ENCODE results near the gene ZBTB48. TPM values are rescaled to one million over a fixed set of nuclear protein-coding genes. Genes with fewer than 3 reads are reported as not detected.
"Not testable (repeated sequence)": the region's sequence is repeated elsewhere in the genome, so short reads cannot be mapped to it uniquely, and the experiment has no call there.

Gene ZBTB48
- total RNA-seq, 1 experiment from 2014 or later, result 13.4 TPM

GRCh38 chr1:6634371-6635052 lies 54.7 kb downstream of the ZBTB48 start:
- no peaks in the 10 kb centered on the region for H3K9me3 ChIP-seq (replicated peaks)
- H3K4me1 ChIP-seq (replicated peaks), result no peaks in the 10 kb centered on the region
- H3K4me3 ChIP-seq, result no peak overlapping the region
- DNase-seq (ENCODE audit: low read depth in 1 of 2, low spot score in 2 of 2), result peak in 1 of 2 experiments; percentile 61
- H3K27ac ChIP-seq, result no peak overlapping the region
- no peaks in the 10 kb centered on the region for H3K27me3 ChIP-seq (replicated peaks)
- H3K36me3 ChIP-seq, result peaks cover 90% of the 10 kb centered on the region

GRCh38 chr1:6635161-6635909 lies 55.5 kb downstream of the ZBTB48 start:
- Histone ChIP-seq H3K27ac (no peak overlapping the region), H3K4me3 (no peak overlapping the region), H3K4me1 (replicated peaks) (no peaks in the 10 kb centered on the region), H3K27me3 (replicated peaks) (no peaks in the 10 kb centered on the region), H3K9me3 (replicated peaks) (no peaks in the 10 kb centered on the region), H3K36me3 (peaks cover 89% of the 10 kb centered on the region)
- no peak for DNase-seq (ENCODE audit: low read depth in 1 of 2, low spot score in 2 of 2)

- Histone ChIP-seq H3K4me3 (no peak overlapping the region), H3K36me3 (peaks cover 87% of the 10 kb centered on the region), H3K27ac (no peak overlapping the region), H3K27me3 (replicated peaks) (no peaks in the 10 kb centered on the region), H3K4me1 (replicated peaks) (no peaks in the 10 kb centered on the region), H3K9me3 (replicated peaks) (no peaks in the 10 kb centered on the region)
- DNase-seq (ENCODE audit: low read depth in 1 of 2, low spot score in 2 of 2), result no peak
Observed at GRCh38 chr1:6635910-6636760, 56.3 kb downstream of the ZBTB48 start.

GRCh38 chr1:6636778-6637177 lies 57.0 kb downstream of the ZBTB48 start:
- peaks cover 87% of the 10 kb centered on the region for H3K36me3 ChIP-seq
- not testable (repeated sequence) for DNase-seq (ENCODE audit: low read depth in 1 of 2, low spot score in 2 of 2); H3K27ac ChIP-seq; H3K27me3 ChIP-seq (replicated peaks); H3K9me3 ChIP-seq (replicated peaks); H3K4me1 ChIP-seq (replicated peaks); H3K4me3 ChIP-seq

GRCh38 chr1:6637770-6638169 lies 58.0 kb downstream of the ZBTB48 start:
- no peak overlapping the region for H3K4me3 ChIP-seq
- no peaks in the 10 kb centered on the region for H3K4me1 ChIP-seq (replicated peaks)
- H3K36me3 ChIP-seq, result peaks cover 83% of the 10 kb centered on the region
- no peak for DNase-seq (ENCODE audit: low read depth in 1 of 2, low spot score in 2 of 2)
- H3K27me3 ChIP-seq (replicated peaks), result no peaks in the 10 kb centered on the region
- no peak overlapping the region for H3K27ac ChIP-seq
- H3K9me3 ChIP-seq (replicated peaks), result no peaks in the 10 kb centered on the region

- H3K9me3 ChIP-seq (replicated peaks), result no peaks in the 10 kb centered on the region
- no peak overlapping the region for H3K4me3 ChIP-seq
- H3K27ac ChIP-seq, result no peak overlapping the region
- peaks cover 80% of the 10 kb centered on the region for H3K36me3 ChIP-seq
- no peaks in the 10 kb centered on the region for H3K4me1 ChIP-seq (replicated peaks)
- H3K27me3 ChIP-seq (replicated peaks), result no peaks in the 10 kb centered on the region
- no peak for DNase-seq (ENCODE audit: low read depth in 1 of 2, low spot score in 2 of 2)
Observed at GRCh38 chr1:6638226-6638625, 58.4 kb downstream of the ZBTB48 start.

Other genes starting within 250 kb of the ZBTB48 start
- 33.9 and 36.9 TPM in 2 replicates for gene ACOT7, start 186.2 kb upstream of the ZBTB48 start, total RNA-seq (2014; rRNA removed; shearing (Covaris generic))
- 0.03 TPM in 1 of 2 replicates, not detected in the other for gene HES2, start 160.1 kb upstream of the ZBTB48 start, total RNA-seq (2014; rRNA removed; shearing (Covaris generic))
- not detected in 2 replicates for gene ESPN, start 155.2 kb upstream of the ZBTB48 start, total RNA-seq (2014; rRNA removed; shearing (Covaris generic))
- gene TNFRSF25, start 113.8 kb upstream of the ZBTB48 start, total RNA-seq (2014; rRNA removed; shearing (Covaris generic)), result 0.13 and 0.32 TPM in 2 replicates
- 0.34 and 1.6 TPM in 2 replicates for gene PLEKHG5, start 88.3 kb upstream of the ZBTB48 start, total RNA-seq (2014; rRNA removed; shearing (Covaris generic))
- 20.0 and 32.0 TPM in 2 replicates for gene NOL9, start 25.5 kb upstream of the ZBTB48 start, total RNA-seq (2014; rRNA removed; shearing (Covaris generic))
- gene TAS1R1, start 24.7 kb upstream of the ZBTB48 start, total RNA-seq (2014; rRNA removed; shearing (Covaris generic)), result not detected in 2 replicates
- 19.9 and 26.4 TPM in 2 replicates for gene KLHL21, start 22.9 kb downstream of the ZBTB48 start, total RNA-seq (2014; rRNA removed; shearing (Covaris generic))
- 17.6 and 18.0 TPM in 2 replicates for gene PHF13, start 33.7 kb downstream of the ZBTB48 start, total RNA-seq (2014; rRNA removed; shearing (Covaris generic))
- 28.8 and 29.0 TPM in 2 replicates for gene THAP3, start 44.9 kb downstream of the ZBTB48 start, total RNA-seq (2014; rRNA removed; shearing (Covaris generic))
- gene DNAJC11, start 121.8 kb downstream of the ZBTB48 start, total RNA-seq (2014; rRNA removed; shearing (Covaris generic)), result 40.1 and 62.3 TPM in 2 replicates
- 136 and 171 TPM in 2 replicates for gene CAMTA1, start 205.5 kb downstream of the ZBTB48 start, total RNA-seq (2014; rRNA removed; shearing (Covaris generic))